Activated naive CD8-positive, alpha-beta T cell treated with anti-CD3 and anti-CD28 coated beads for 36 hours (primary cell): ENCODE results near the gene AK5. TPM values are rescaled to one million over a fixed set of nuclear protein-coding genes. Genes with fewer than 3 reads are reported as not detected.

Source experiments
- DNase-seq: peaks from one replicate; pipeline ENCODE4 v3.0.0; 2021
- H3K27ac Mint-ChIP-seq: one replicate; pipeline ENCODE4 v1.8.0; 2022; ENCODE audit warnings: mild to moderate bottlenecking, moderate library complexity, mixed read lengths
- H3K27me3 Mint-ChIP-seq: one replicate; pipeline ENCODE4 v1.8.0; 2022; ENCODE audit warnings: mild to moderate bottlenecking, mixed read lengths
- H3K36me3 Mint-ChIP-seq: one replicate; pipeline ENCODE4 v1.8.0; 2021; ENCODE audit warnings: mild to moderate bottlenecking, mixed read lengths
- H3K4me1 Mint-ChIP-seq: one replicate; pipeline ENCODE4 v1.8.0; 2021; ENCODE audit warnings: mixed read lengths
- H3K4me3 Mint-ChIP-seq: one replicate; pipeline ENCODE4 v1.8.0; 2022; ENCODE audit warnings: mild to moderate bottlenecking, moderate library complexity, mixed read lengths
- H3K9me3 Mint-ChIP-seq: one replicate; pipeline ENCODE4 v1.8.0; 2022; ENCODE audit warnings: mixed read lengths
- total RNA-seq, 2 experiments: library from RNA; stranded (reverse); gene quantifications; one replicate each; pipeline ENCODE4 v1.2.3, GENCODE V29; 2021

AK5 gene
- total RNA-seq, 2 experiments from 2014 or later, result 4.3 to 6.6 TPM

DNA sequence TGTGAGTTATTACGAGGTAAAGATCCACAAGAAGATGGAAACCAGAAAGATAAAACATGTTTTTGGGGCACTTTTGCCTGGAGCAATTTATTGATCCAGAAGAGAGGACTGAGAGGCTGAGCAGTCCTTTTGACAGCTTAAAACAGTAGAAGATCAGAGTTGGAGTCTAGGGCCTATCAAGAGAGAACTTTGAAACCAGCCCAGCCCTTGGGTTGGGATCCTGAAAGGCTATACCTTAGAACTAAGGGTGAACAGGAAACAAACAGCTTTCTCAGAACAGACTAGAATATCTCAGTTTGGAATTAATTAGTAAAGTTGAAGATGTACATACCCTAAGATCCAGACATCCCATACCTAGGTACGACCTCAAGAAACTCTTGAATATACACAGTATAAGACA is 311.1 kb downstream of the AK5 start:
- no peaks in the 10 kb centered on the region for H3K27me3 Mint-ChIP-seq
- peaks cover 14% of the 10 kb centered on the region for H3K4me1 Mint-ChIP-seq
- H3K9me3 Mint-ChIP-seq, result peaks cover 3% of the 10 kb centered on the region
- no peak overlapping the region for H3K27ac Mint-ChIP-seq
- DNase-seq, result no peak
- no peak overlapping the region for H3K4me3 Mint-ChIP-seq
- H3K36me3 Mint-ChIP-seq, result peaks cover 31% of the 10 kb centered on the region

GRCh38 chr1:77594366-77595112 is 312.7 kb downstream of the AK5 start:
- peak overlapping the region; percentile 46 for H3K27ac Mint-ChIP-seq
- peaks cover 31% of the 10 kb centered on the region for H3K36me3 Mint-ChIP-seq
- peaks cover 14% of the 10 kb centered on the region for H3K4me1 Mint-ChIP-seq
- H3K27me3 Mint-ChIP-seq, result no peaks in the 10 kb centered on the region
- no peak for DNase-seq
- no peak overlapping the region for H3K4me3 Mint-ChIP-seq
- peaks cover 3% of the 10 kb centered on the region for H3K9me3 Mint-ChIP-seq

DNA sequence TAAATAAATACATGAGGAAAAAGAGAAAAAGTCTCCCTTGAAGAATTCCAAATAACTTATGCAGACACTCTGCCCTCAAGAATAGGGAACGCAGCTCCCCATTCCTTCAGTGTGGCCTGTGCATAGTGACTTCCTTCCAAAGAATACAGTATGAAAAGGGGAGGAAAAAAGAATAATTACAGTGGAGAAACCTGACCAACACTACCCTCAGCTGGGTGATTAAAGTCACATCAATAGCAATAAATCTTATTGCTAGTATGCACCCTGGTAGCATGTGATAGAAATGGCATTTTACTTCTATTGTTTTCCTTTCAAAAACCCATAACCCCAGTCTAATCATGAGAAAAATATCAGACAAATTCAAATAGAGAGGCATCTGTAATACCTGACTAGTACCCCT is 315.5 kb downstream of the AK5 start:
- DNase-seq, result no peak
- H3K9me3 Mint-ChIP-seq, result peaks cover 3% of the 10 kb centered on the region
- peaks cover 9% of the 10 kb centered on the region for H3K4me1 Mint-ChIP-seq
- H3K4me3 Mint-ChIP-seq, result no peak overlapping the region
- peaks cover 32% of the 10 kb centered on the region for H3K36me3 Mint-ChIP-seq
- H3K27ac Mint-ChIP-seq, result no peak overlapping the region
- H3K27me3 Mint-ChIP-seq, result no peaks in the 10 kb centered on the region

GRCh38 chr1:77605246-77606026 is 323.6 kb downstream of the AK5 start:
- H3K27ac Mint-ChIP-seq, result no peak overlapping the region
- no peak overlapping the region for H3K4me3 Mint-ChIP-seq
- no peaks in the 10 kb centered on the region for H3K27me3 Mint-ChIP-seq
- DNase-seq, result no peak
- peaks cover 27% of the 10 kb centered on the region for H3K9me3 Mint-ChIP-seq
- peaks cover 57% of the 10 kb centered on the region for H3K36me3 Mint-ChIP-seq
- H3K4me1 Mint-ChIP-seq, result peaks cover 11% of the 10 kb centered on the region

- no peak for DNase-seq
- Mint-ChIP-seq H3K9me3 (peaks cover 40% of the 10 kb centered on the region), H3K4me3 (no peak overlapping the region), H3K36me3 (peaks cover 70% of the 10 kb centered on the region), H3K27ac (no peak overlapping the region), H3K4me1 (peaks cover 11% of the 10 kb centered on the region), H3K27me3 (no peaks in the 10 kb centered on the region)
These were observed 327.1 kb downstream of the AK5 start for GRCh38 chr1:77608893-77609292.

Other genes starting within 250 kb of the AK5 start
- 10 to 100 TPM; 21.4 to 23.1 TPM for gene PIGK, start 62.6 kb upstream of the AK5 start, total RNA-seq